Breast epithelium (tissue), 3 donors: ENCODE measurements around the gene WIPF2.

Experiments used
- POLR2A ChIP-seq: fragments of 450-650 bp; IDR thresholded peaks from one replicate; pipeline ENCODE4 v1.6.1; 2016; ENCODE audit warnings: antibody characterized with exemption, mild to moderate bottlenecking, moderate library complexity
- POLR2AphosphoS5 ChIP-seq, 3 donors: sonication (generic); formaldehyde crosslinking; IDR thresholded peaks; one replicate each; pipeline ENCODE4 v1.6.1; 2017; ENCODE audit warnings: antibody characterized with exemption in 3 of 3
- TF ChIP-seq, protein P1 (sequence below), 3 donors: fragments of 450-650 bp; IDR thresholded peaks; one replicate each; pipeline ENCODE4 v1.5.1; 2016 to 2017; ENCODE audit warnings: antibody characterized with exemption in 3 of 3, mild to moderate bottlenecking in 3 of 3, moderate library complexity in 3 of 3

DNA sequence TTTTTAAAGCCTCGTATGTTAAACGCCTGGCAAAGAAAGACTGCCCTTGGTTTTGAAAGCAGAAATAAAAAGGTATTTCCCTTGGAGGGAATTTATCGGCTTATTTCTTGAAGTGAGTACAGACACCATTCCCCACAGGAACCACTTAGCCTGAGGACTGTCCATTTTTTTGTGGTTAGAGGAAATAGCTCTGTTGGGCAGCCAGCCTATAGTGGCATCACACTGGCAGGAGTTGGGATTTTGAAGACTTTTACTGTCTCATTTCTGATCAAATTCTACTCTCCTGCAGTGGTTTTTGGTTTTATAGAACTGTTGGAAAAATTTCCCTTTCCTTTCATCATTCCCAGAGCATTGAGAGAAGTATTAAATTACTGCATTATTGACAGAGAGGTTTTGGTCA is 34.5 kb downstream of the WIPF2 start:
- TF ChIP-seq POLR2A (no peak), POLR2AphosphoS5 (IDR thresholded peaks at IDR 0.05) (no peak)
- TF ChIP-seq, protein P1, sequence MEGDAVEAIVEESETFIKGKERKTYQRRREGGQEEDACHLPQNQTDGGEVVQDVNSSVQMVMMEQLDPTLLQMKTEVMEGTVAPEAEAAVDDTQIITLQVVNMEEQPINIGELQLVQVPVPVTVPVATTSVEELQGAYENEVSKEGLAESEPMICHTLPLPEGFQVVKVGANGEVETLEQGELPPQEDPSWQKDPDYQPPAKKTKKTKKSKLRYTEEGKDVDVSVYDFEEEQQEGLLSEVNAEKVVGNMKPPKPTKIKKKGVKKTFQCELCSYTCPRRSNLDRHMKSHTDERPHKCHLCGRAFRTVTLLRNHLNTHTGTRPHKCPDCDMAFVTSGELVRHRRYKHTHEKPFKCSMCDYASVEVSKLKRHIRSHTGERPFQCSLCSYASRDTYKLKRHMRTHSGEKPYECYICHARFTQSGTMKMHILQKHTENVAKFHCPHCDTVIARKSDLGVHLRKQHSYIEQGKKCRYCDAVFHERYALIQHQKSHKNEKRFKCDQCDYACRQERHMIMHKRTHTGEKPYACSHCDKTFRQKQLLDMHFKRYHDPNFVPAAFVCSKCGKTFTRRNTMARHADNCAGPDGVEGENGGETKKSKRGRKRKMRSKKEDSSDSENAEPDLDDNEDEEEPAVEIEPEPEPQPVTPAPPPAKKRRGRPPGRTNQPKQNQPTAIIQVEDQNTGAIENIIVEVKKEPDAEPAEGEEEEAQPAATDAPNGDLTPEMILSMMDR (IDR thresholded peaks at IDR 0.05) = no peak
